ELR (cell line): ENCODE measurements around the gene E2F4.

Experiments used
- DNase-seq: peaks from one replicate; pipeline ENCODE4 v3.0.0-alpha.2; 2015; ENCODE audit warnings: low read depth

Gene E2F4

DNA sequence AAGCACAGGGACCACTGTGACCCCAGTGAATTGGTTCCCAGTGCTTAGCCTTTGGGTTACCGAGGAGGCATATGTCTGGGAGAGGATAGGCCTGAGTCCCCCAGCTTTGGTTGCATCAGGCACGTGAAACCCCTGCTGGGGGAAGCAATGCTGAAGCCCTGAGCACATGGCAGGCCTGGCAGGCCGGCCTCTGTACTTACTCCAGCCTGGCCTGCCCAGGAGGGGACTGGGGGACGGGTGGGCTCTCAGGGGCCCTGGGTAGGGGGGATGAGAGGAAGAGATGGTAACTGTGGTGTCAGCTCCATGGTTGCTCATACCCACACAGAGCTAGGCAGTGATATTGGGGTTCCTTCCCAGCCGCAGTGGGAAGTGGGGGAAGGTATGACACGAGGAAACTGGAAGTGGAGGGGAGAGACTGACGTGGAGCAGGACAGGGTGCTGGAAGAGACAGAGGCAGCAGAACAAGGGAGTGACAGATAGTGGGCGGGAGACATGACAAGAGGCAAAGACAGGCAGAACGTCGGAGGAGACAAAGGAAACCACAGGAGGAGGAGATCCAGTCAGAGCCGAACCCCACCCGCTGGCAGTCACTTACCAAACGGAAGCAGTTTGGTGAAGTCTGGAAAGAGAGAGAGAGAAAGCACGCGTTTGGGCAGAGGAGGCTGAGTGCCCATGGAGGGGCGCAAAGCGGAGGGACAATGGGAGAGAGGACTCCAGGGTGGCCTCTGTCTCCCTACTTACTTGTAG is 44.0 kb downstream of the E2F4 start:
- DNase-seq, result no peak

DNA sequence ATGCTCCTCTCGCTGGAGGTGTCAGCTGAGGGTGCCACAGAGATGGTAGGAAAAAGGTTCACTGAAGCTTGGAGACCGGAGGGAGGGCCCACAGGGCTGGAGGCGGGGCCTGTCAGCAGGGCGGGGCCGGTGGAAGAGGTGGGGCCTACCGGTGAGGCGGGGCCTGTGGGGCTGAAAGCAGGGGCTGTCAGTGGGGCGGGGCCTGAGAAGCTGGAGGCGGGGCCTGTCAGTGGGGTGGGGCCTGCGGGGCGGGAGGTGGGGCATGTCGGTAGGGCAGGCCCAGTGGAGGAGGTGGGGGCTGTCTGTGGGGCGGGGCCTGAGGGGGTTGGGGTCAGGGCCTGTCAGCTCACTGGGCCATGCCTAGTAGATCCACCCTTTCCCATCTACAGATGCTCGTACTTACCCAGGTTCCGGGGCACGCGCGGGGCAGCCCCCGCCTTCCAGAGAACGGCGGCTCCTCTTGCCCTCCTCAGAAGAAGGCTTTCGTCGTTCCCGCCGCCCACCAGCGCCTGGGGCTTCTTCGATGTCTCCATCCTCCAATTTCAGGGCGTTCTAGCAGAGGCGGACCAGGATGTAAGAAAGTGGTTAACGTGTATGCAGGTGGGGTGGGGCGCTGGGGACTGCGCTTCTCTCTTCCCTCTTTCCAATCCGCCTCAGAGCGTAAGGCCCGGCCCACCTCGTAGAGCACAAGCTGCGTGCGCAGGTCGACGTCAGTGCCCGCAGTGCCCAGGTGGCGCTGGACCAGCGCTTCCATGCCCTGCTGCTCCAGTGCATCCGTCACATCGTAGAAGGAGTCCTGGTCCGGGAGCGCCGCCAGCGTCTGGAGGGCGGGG is 44.8 kb downstream of the E2F4 start:
- DNase-seq, result peak; percentile 81

DNA sequence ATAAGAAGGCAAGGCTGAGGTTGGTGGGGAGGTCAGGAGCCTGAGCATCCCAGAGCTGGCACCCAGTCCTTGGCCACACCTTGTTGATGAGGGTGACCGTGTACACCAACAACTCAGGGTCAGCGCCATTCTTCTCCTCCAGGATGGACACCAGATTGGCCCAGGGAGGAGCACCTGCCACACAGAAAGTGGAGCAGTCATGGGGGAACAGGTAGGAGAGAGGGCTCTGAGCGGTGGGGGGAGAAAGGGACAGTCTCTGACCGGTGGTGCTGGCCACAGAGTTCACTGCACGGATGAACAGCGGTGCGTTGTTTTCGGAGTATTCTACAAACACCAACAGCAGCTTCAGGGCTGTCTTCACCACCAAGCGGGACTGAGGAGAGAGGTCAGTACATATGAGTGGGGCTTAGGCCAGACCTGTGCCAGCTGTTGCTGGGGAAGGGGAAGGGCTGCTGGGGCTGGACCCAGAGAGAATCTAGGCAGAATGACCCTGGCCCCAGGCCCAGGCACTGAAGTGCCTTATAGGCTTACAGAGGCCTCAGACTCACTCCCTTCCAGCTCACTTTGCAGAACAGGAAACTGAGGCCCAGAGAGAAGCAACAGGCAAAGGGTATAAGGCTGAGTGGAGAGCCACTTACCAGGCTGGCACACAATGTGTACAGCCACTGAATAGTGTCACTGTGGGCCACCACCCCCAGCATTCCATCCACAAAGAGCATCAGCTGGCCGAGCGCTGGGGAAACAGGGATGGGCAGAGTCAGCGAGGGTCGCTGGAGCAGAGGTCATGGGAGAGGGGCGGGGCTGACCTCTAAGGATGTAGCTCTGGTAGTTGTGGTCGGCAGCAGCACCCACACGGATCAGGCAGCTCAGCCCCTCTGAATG is 45.7 kb downstream of the E2F4 start:
- no peak for DNase-seq

DNA sequence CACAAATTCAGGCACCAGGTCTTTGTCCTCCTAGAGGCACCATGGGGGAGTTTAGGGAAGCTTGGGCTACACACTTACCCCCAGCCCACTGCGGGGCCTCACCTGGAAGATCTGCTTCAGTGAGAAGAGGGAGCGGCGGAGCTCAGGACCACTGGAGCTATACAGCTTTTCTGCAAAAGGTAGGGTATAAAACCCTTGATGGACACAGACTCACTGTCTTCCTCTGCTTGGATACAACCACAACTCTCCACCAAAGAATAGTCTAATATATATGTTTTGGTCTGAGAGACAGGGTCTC is 46.3 kb downstream of the E2F4 start:
- DNase-seq, result no peak

DNA sequence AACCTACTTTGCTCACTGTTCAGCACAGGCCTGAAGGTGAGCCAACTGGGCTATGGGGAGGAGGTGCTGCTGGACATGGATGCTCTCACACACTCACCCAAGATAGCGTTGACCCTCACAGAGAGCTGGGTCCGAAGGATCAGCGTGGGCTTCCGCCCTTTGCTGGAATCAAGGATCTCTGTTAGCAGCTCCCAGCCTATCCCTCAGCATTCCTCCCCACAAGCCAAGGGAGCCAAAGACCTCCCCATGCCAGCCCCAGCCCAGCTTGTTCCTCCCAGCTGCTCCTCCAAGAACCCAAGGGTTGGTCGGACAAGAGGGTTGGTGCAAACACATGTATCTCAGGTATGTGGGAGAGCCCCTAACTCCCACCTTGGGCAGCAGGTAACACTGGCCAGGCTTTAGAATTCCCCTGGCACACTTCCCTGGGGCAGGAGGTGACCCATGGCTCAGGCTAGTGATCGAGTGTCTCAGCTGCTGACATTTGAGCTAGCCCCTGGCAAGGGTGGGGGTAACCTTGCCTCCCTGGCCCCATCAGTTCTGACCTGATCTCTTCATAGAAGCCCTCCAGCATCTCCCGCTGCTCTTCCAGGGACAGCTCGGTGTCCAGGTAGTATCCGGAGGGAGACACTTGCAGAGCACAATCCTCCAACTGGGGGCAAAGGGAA is 47.0 kb downstream of the E2F4 start:
- no peak for DNase-seq

DNA sequence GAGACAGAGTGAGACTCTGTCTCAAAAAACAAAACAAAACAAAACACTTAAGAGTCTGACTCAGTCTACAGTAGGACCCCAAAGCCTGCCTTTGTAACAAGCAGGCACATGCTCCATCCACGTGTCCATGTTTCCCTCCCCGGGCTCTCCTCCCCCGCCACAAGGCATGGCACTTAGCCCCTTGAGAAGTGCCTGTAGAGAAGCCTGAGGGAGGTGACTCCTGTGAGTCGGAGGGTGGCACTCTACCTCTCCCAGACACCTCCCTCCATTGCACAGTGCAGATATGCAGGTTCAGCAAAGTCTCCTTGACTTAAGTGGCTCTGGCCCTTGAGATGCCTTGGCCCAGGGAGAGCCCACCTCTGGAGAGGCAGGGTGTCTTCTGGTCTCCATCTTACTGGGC is 48.6 kb downstream of the E2F4 start:
- peak; percentile 45 for DNase-seq

DNA sequence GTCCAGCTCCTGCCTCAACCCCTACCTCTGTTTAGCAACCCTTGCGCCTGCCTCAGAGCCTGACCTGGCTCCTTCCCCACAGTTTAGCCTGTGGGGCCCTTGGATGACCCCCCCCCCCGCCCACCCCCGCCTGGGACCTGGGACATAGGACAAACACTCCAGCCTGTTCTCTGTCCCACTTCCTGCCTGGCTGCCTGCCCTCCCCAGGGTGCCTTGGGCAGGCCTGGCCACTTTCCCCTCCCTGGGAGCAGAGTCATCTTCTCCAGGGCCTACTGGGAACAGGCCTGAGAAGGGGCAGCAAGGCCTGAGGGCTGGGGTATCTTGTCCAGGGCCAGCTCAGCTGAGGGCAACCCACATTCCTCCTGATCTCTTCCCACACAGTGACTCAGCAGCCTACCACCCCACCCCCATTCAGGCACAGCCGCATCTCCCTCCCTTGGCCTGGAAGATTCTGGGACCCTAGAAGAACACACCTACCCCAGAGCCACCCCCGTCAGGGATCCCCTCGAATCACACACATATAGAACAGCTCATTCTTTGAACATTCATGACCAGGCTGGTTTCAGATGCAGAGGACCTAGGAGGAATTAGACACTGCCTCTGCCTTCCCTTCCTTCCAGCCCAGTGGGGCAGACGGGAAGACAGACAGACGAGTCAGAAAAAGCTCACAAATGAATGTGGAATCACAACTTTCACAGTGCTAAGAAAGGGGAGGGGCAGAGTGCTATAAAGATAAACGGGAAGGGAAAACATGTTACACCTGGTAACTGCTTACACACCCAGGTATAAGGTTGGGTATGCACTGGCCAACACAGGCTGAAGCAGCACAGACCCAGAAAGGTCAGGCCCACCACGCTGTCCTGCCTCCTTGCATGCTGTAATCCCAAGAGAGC is 49.3 kb downstream of the E2F4 start:
- DNase-seq, result peak; percentile 93

DNA sequence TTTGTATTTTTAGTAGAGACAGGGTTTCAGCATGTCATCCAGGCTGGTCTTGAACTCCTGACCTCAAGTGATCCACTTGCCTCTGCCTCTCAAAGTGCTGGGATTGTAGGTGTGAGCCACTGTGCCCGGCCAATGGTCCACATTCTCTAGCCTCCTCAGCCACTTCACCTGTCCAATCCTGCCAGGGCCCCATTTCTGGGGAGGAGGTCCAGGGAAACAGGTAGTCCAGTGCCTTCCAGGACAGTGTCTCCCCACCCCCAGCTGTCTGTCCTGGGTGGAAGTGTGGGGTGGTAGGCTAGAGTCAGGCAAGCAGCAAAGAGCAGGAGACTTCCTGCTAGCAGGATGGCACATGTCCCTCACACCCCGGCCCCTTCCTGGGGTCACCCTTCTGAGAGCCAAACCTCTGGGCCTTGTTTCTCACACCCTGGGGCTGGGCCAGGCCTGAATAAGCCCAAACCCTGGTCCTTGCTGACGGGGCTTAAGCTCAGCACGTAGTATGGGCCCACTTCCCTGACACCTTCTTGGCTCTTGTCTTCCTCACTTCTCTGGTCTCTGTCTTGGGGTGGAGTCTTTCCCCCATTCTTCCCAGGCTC is 50.3 kb downstream of the E2F4 start:
- DNase-seq, result no peak

DNA sequence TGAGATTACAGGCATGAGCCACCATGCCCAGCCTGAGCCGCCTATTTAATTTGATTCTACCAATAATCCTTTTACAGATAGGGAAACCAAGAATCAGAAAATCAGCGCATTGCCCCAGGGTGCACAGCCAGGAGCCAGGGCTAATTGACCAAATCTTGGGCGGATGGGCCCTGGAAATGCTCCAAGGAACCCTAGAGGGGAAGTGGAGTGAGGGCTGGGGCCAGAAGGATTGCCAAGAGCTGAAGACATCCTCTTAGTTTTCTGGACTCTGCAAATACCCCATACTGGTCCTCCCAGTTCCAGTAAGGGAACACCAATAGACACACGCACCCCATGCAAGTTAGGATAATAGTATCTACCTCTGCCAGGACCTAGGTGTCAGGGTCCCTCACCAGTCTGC is 51.5 kb downstream of the E2F4 start:
- DNase-seq, result no peak

DNA sequence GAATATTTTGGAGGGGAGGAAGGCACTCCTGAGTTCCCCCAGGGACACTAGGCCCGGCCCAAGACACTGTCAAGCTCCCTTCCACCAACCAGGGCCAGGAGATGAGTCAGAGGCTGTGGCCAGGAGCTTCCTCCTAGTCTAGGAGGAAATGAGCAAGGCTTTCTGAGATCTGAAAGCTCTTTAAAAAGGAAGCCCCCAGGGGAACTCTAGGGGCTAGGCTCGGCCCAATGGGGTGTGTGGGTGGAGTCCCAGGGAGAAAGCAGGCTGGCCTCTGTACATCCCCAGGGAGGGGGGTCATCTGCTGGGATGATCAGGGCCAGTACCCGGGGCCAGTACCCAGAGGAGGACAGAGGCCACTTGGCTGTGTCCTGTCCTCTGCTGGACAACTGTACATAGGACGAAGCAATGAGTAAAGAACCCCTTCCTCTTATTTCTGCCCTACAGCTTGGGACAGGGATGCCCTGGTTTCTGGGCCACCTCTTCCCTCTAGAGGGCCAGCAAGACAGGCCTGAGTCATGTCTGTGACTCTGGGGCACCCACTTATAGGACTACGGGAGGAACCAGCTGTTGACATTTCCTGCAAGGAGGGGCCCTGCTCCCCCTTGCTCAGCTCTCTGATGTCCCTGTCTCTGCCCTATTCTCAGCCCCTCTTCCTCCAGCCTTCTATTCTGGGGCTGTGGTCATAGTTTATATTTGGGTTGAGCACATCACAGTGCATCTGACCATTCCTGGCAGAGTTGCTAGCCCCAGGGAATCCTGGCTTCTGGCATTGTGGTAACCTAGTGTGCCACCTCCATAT is 52.6 kb downstream of the E2F4 start:
- peak; percentile 100 for DNase-seq

DNA sequence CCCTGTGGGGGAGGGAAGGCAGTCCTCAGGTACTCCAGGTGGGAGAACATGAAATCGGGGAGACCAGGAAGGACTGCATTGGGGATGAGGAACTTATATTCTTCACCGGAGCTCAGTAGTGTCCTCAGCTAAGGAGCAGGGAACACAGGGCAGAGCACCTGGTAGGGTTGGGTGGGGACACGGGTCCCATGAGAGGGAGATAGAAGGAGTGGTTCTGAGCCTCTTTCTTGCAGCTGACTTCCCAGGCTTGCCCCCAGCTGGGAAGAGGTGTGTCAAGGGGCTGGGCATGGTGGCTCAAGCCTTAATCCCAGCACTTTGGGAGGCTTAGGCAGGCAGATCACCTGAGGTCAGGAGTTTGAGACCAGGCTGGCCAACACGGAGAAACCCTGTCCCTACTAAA is 53.2 kb downstream of the E2F4 start:
- no peak for DNase-seq

DNA sequence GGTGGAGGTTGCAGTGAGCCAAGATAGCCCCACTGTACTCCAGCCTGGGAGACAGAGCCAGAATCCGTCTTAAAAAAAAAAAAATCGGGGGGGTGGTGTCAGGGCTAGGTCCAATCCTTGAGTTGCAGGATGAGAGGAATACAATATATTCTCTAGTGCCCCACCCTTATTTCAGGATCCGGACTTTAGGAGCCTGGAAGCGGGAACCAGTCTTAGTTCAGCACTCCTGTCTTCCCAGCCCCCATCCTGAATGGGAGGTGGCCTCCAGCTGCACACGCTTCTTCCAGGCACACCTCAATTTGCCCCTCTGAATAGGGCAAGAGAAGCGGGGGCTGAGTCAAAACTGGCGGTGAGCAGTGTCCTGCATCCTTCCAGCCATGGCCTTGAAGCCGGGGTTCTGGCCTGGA is 53.7 kb downstream of the E2F4 start:
- DNase-seq, result no peak

DNA sequence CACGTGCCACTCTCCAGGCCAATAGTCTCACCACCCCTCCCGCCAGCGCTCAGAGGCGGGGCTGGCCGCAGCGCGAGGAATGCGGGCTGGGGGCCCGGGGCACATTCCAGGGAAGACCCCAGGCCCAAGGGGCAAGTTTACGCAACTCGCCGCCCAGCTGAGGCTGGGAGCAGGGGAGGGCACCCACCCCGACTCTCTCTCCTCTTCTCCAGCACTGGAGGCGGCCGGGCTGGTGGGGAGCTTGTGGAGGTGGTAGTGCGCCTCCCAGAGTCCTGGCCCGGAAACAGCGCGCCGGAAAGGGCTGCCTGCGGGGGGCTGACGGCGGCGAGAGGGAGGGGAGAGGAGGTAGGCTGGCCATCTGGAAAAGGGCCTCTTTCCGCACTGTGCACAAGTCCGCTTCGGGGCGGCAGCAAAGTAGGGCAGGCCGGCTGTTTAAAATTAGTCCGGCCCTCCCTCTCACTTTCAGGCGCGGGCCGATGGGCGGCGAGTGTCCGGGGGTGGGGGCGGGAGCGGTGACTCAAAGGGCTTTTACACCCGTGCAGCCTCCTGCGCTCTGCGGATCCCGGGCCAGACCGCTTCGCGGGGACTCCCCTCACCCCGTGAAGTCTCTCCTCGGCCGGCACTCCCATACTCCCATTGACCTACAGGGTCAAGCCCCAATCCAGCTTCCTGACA is 54.3 kb downstream of the E2F4 start:
- DNase-seq, result peak; percentile 85

DNA sequence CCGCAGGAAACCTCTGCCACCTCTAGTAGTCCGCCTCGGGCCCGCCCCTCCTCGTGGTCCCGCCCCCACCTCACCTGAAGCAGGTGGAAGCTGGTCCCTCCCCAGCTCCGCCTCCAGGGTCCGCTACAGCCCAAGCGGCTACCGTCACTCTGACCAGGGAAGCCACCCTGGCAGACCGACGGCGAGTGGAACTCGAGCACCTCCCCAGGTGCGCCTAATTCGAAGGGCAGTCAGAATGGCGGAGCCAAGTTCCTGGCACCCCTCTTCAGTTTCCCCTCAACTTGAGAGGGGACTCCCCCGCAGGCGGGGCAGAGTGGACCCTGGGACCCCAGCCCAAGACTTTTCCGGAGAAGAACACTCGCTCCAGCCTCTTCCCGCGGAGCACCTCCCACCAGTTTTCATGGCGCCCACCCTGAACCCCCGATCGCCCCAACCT is 54.8 kb downstream of the E2F4 start:
- DNase-seq, result peak; percentile 43

DNA sequence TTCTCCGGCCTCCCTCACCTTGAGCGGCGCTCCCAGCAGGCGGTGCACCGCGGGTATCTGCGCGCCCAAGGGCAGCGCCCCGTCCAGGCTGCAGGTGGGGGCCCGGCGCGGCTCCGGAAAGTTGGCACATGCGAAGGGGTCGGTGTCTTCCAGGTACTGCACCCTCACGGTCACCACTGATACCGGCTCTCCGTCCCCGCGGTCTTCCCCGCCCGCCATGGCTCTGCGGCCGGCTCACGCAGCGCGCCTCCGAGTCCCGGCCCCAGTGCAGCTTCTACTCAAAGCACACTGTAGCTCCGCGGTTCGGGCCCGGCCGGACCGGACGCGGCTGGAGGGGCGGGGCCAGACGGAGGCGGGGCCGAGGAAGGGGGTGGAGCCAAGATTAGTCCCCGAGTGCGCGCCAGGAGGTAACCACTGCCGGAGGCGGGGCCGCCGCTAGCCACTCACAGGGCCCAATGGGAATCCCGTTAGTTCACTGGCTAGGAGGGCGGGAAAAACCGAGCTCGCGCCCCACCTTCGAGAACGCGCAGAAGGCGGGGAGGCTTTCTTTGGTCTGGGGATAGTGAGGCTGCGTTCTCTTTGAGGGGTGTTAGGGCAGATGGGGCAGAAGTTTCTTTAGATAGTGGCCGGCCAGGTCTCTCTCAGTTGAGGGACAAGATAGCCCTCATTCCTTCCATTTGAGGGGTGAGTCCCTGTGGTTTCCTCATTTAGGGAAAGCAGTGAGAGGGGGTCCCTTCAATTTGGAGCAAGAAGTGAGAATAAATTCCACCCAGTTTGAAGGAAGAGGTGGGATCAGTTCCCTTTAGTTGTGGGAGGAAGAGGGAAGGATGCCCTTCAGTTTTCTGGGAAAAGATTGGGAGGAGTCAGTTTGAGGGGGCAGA is 55.5 kb downstream of the E2F4 start, which contains the start of gene FHOD1:
Gene FHOD1, minus strand, starts transcription at position 290 of the 881 bp plus-strand sequence. Its CDS starts 71 bp downstream, at position 219.
- DNase-seq, result peak; percentile 98

DNA sequence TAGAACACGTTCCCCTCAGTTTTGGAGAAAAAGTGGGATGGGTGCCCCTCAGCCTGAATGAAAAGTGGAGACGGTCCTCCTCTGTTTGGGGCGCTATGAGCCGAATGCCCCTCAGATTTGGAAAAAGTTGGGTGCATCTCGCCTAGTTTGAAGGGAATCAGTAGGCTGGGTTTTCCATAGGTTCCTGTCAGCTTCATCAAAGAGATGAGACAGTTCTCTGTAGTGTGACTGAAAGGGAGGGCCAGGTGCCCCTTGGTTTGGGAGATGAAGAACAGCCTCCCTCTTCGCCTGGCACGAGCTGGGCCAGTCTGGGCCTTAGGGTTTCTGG is 56.1 kb downstream of the E2F4 start:
- peak; percentile 49 for DNase-seq
